HUES64 (cell line): ENCODE results near the gene GP1BB.
"Not testable (repeated sequence)": the region's sequence is repeated elsewhere in the genome, so short reads cannot be mapped to it uniquely, and the experiment has no call there.

Experiments
- H3K27ac ChIP-seq: 2 replicates; pipeline ENCODE4 v1.7.0; 2013; ENCODE audit warnings: low read depth, low read length, inconsistent platforms
- H3K27me3 ChIP-seq: 2 replicates; pipeline ENCODE4 v1.6.1; 2013; ENCODE audit warnings: mild to moderate bottlenecking, low read length; ENCODE audit not compliant: insufficient read depth
- H3K36me3 ChIP-seq: 2 replicates; pipeline ENCODE4 v1.6.1; 2013; ENCODE audit warnings: mild to moderate bottlenecking, low read length; ENCODE audit not compliant: insufficient read depth
- H3K4me1 ChIP-seq: 2 replicates; pipeline ENCODE4 v1.6.1; 2013; ENCODE audit warnings: mild to moderate bottlenecking, low read length, moderate library complexity; ENCODE audit not compliant: insufficient read depth
- H3K4me3 ChIP-seq: 2 replicates; pipeline ENCODE4 v1.5.1; 2013; ENCODE audit warnings: mild to moderate bottlenecking, low read length, moderate library complexity
- H3K9ac ChIP-seq: 2 replicates; pipeline ENCODE4 v1.6.1; 2013; ENCODE audit warnings: mild to moderate bottlenecking, low read depth, low read length
- H3K9me3 ChIP-seq: 2 replicates; pipeline ENCODE4 v1.6.1; 2013; ENCODE audit warnings: low read depth, low read length; ENCODE audit not compliant: insufficient read depth
- WGBS: fragments of 150-250, 120-280 bp; methylation state at CpG from one replicate; pipeline ENCODE4 v1.1.7; 2013; ENCODE audit warnings: missing lambda C conversion rate; 5-methylcytosine and 5-hydroxymethylcytosine counted together

GP1BB gene

DNA sequence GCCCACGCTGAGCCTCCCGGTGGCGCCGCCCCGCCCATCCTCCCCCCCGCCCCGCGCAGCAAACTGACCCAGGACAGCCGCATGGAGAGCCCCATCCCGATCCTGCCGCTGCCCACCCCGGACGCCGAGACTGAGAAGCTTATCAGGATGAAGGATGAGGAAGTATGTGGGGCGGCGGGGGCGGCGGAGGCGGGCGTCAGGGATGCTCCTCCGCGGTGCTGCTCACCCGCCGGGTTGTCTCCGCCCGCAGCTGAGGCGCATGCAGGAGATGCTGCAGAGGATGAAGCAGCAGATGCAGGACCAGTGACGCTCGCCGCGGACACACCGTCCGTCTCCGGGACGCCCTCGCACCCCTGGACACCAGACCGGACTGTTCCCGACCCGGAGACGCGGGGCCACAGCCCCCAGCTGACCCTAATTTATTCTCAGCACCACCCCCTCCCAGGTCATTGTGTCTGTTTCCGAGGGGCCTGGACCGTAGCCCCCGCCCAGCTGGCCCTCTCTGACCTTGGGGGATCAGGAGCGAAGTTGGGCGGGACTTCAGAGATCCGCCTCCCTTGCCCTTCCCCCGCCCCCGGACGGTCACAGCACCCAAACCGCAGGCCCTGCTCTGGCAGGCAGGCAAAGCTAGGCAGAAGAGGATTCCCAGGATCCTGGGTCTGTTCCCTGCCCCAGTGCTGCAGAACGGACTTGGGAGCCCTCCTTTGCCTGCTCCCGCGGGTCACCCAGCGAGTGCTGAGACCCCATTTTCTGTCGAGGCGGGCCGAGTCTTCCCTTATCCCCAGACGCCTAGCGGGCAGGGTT is 959 bp upstream of the GP1BB start:
- no peaks in the 10 kb centered on the region for H3K36me3 ChIP-seq
- H3K27me3 ChIP-seq, result peaks cover 100% of the 10 kb centered on the region
- H3K4me3 ChIP-seq, result peak overlapping the region; percentile 43
- H3K4me1 ChIP-seq, result peaks cover 10% of the 10 kb centered on the region
- no peak overlapping the region for H3K27ac ChIP-seq
- no peaks in the 10 kb centered on the region for H3K9me3 ChIP-seq
- WGBS, result 2% methylated on average over 60 of the region's 60 CpGs
- no peak overlapping the region for H3K9ac ChIP-seq

- Histone ChIP-seq H3K4me1 (peaks cover 10% of the 10 kb centered on the region; the same call in 1 of the 2 replicates), H3K9me3 (no peaks in the 10 kb centered on the region), H3K27me3 (peaks cover 100% of the 10 kb centered on the region), H3K36me3 (no peaks in the 10 kb centered on the region), H3K9ac (no peak overlapping the region), H3K27ac (no peak overlapping the region), H3K4me3 (peak overlapping the region; percentile 43)
- WGBS, result 6% methylated on average over 15 of the region's 15 CpGs
These were observed 432 bp upstream of the GP1BB start for GRCh38 chr22:19722982-19723231.

DNA sequence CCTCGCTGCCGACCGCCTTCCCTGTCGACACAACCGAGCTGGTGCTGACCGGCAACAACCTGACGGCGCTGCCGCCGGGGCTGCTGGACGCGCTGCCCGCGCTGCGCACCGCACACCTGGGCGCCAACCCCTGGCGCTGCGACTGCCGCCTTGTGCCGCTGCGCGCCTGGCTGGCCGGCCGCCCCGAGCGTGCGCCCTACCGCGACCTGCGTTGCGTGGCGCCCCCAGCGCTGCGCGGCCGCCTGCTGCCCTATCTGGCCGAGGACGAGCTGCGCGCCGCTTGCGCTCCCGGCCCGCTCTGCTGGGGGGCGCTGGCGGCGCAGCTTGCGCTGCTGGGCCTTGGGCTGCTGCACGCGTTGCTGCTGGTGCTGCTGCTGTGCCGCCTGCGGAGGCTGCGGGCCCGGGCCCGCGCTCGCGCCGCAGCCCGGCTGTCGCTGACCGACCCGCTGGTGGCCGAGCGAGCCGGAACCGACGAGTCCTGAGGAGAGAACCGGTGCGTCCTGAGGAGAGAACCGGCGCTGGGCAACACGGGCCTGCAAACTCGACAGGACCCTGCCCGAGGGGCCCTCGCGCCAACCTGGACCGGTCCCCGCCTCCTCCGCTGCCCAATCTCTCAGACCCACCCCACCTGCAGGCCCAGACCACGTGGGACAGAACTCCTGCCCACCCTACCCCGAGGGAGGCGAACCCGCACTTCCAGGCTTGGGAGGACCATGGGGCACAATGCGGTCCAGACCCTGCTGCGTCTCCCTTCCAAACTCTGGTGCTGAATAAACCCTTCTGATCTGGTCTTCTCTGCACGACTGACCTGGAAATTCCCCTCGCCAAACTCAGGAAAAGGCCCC is 866 bp downstream of the GP1BB start:
- peak overlapping the region; percentile 43 for H3K4me3 ChIP-seq
- no peak overlapping the region for H3K9ac ChIP-seq

DNA sequence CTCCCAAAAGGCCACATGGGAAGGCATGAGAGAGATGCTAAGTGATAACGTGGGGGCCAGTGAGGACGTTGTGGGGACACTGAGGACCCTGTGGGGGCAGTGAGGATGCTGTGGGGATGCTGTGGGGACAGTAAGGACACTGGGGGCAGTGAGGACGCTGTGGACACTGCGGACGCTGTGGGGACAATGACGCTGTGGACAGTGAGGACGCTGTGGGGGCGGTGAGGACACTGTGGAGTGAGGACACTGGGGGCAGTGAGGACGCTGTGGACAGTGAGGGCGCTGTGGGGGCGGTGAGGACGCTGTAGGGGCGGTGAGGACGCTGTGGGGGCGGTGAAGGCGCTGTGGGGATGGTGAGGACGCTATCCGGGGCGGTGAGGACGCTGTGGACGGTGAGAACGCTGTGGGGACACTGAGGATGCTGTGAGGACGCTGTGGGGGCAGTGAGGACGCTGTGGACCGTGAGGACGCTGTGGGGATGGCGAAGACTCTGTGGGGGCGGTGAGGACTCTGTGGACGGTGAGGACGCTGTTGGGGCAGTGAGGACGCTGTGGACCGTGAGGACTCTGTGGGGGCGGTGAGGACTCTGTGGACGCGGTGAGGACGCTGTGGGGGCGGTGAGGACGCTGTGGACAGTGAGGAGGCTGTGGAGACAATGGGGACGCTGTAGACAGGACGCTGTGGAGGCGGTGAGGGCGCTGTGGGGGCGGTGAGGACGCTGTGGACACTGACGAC is 1.8 kb downstream of the GP1BB start:
- no peaks in the 10 kb centered on the region for H3K9me3 ChIP-seq
- H3K27me3 ChIP-seq, result peaks cover 100% of the 10 kb centered on the region
- H3K27ac ChIP-seq, result no peak overlapping the region
- H3K4me1 ChIP-seq, result peaks cover 10% of the 10 kb centered on the region; the same call in 1 of the 2 replicates
- H3K36me3 ChIP-seq, result no peaks in the 10 kb centered on the region
- 73% methylated on average over 45 of the region's 45 CpGs for WGBS
- no peak overlapping the region for H3K9ac ChIP-seq
- H3K4me3 ChIP-seq, result no peak overlapping the region

More for the DNA sequence above, 866 bp downstream of the GP1BB start:
- Histone ChIP-seq H3K36me3 (no peaks in the 10 kb centered on the region), H3K27me3 (peaks cover 100% of the 10 kb centered on the region), H3K27ac (no peak overlapping the region), H3K4me1 (peaks cover 10% of the 10 kb centered on the region; the same call in 1 of the 2 replicates), H3K9me3 (no peaks in the 10 kb centered on the region)
- WGBS, result 4% methylated on average over 89 of the region's 89 CpGs

DNA sequence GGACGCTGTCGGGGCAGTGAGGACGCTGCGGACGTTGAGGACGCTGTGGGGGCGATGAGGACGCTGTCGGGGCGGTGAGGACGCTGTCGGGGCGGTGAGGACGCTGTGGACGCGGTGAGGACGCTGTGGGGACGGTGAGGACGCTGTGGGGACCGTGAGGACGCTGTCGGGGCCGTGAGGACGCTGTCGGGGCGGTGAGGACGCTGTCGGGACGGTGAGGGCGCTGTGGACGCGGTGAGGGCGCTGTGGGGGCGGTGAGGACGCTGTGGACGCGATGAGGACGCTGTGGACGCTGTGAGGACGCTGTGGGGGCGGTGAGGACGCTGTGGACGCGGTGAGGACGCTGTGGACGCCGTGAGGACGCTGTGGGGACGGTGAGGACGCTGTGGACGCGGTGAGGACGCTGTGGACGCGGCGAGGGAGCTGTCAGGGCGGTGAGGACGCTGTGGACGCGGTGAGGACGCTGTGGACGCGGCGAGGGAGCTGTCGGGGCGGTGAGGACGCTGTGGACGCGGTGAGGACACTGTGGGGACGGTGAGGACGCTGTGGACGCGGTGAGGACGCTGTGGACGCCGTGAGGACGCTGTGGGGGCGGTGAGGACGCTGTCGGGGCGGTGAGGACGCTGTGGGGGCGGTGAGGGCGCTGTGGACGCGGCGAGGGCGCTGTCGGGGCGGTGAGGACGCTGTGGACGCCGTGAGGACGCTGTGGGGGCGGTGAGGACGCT is 2.9 kb downstream of the GP1BB start:
- not testable (repeated sequence) for H3K9me3 ChIP-seq, H3K27ac ChIP-seq, H3K9ac ChIP-seq, H3K36me3 ChIP-seq, H3K4me3 ChIP-seq
- peaks cover 93% of the 10 kb centered on the region for H3K27me3 ChIP-seq
- 68% methylated on average over 96 of the region's 96 CpGs for WGBS
- peaks cover 10% of the 10 kb centered on the region; the same call in 1 of the 2 replicates for H3K4me1 ChIP-seq

DNA sequence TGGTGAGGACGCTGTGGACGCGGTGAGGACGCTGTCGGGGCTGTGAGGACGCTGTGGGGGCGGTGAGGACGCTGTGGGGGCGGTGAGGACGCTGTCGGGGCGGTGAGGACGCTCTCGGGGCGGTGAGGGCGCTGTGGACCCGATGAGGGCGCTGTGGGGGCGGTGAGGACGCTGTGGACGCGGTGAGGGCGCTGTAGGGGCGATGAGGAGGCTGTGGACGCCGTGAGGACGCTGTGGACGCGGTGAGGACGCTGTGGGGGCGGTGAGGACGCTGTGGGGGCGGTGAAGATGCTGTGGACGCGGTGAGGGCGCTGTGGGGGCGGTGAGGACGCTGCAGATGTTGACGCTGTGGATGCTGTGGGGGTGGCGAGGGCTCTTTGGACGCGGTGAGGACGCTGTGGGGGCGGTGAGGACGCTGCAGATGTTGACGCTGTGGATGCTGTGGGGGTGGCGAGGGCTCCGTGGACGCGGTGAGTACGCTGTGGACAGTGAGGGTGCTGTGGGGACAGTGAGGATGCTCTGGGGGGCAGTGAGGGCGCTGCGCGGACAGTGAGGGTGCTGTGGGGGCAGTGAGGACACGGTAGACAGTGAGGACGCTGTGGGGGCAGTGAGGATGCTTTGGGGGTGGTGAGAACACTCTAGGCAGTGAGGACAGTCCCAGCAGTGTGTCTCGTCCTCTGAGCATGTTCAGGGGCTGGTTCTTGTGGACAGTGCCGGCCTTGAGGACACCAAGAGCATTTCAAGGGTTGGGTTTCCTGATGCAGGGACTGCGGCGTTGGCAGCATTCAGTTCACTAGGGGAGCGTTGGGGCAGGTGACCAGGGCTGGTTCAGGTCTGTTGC is 4.2 kb downstream of the GP1BB start:
- H3K9me3 ChIP-seq, result no peaks in the 10 kb centered on the region
- peaks cover 7% of the 10 kb centered on the region; the same call in 1 of the 2 replicates for H3K4me1 ChIP-seq
- 51% methylated on average over 61 of the region's 61 CpGs for WGBS
- H3K36me3 ChIP-seq, result no peaks in the 10 kb centered on the region
- no peak overlapping the region for H3K27ac ChIP-seq
- H3K9ac ChIP-seq, result no peak overlapping the region
- H3K4me3 ChIP-seq, result no peak overlapping the region
- peaks cover 80% of the 10 kb centered on the region for H3K27me3 ChIP-seq

- Histone ChIP-seq H3K4me3 (no peak overlapping the region), H3K27me3 (peaks cover 73% of the 10 kb centered on the region), H3K9ac (no peak overlapping the region), H3K36me3 (no peaks in the 10 kb centered on the region), H3K27ac (no peak overlapping the region), H3K9me3 (no peaks in the 10 kb centered on the region), H3K4me1 (no peaks in the 10 kb centered on the region)
- WGBS, result 85% methylated on average over 6 of the region's 6 CpGs
These were observed 4.9 kb downstream of the GP1BB start for GRCh38 chr22:19728271-19728670.

- no peak overlapping the region for H3K27ac ChIP-seq
- H3K9ac ChIP-seq, result no peak overlapping the region
- 85% methylated on average over 10 of the region's 10 CpGs for whole genome bisulfite sequencing
These were observed 5.5 kb downstream of the GP1BB start for GRCh38 chr22:19728836-19729235.

DNA sequence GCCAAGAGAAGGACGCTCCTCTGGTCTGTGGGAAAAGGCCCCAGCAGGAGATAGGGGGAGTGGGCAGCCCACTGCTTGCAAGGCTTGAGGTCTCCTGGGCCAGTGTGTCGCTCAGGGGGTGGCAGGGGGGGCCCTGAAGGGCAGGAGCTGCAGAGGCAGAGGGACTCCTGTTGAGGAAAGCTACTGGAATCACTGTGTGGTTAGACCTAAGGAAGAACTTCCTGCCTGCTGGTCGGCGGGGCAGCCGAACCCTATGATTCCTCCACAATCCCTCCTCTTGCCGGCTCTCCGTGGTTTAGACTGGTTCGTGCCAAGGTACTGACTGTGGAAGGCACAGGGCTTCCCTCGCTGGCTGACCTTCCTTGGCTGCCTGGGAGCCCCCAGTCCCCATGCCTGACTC is 6.2 kb downstream of the GP1BB start:
- WGBS, result 89% methylated on average over 9 of the region's 9 CpGs
- no peaks in the 10 kb centered on the region for H3K4me1 ChIP-seq
- H3K27ac ChIP-seq, result no peak overlapping the region
- H3K4me3 ChIP-seq, result no peak overlapping the region
- peaks cover 60% of the 10 kb centered on the region for H3K27me3 ChIP-seq
- H3K9ac ChIP-seq, result no peak overlapping the region
- no peaks in the 10 kb centered on the region for H3K36me3 ChIP-seq
- H3K9me3 ChIP-seq, result no peaks in the 10 kb centered on the region

More at GRCh38 chr22:19728836-19729235, 5.5 kb downstream of the GP1BB start:
- peaks cover 67% of the 10 kb centered on the region for H3K27me3 ChIP-seq
- H3K4me1 ChIP-seq, result no peaks in the 10 kb centered on the region
- no peaks in the 10 kb centered on the region for H3K9me3 ChIP-seq
- no peaks in the 10 kb centered on the region for H3K36me3 ChIP-seq
- H3K4me3 ChIP-seq, result no peak overlapping the region

GRCh38 chr22:19730198-19730597 is 6.9 kb downstream of the GP1BB start:
- H3K4me1 ChIP-seq, result no peaks in the 10 kb centered on the region
- peaks cover 53% of the 10 kb centered on the region for H3K27me3 ChIP-seq
- no peak overlapping the region for H3K9ac ChIP-seq
- no peaks in the 10 kb centered on the region for H3K9me3 ChIP-seq
- H3K4me3 ChIP-seq, result no peak overlapping the region
- 94% methylated on average over 8 of the region's 8 CpGs for WGBS
- H3K27ac ChIP-seq, result no peak overlapping the region
- no peaks in the 10 kb centered on the region for H3K36me3 ChIP-seq
